Transverse colon (tissue), 4 donors: ENCODE results near the gene TSPAN8.

Experiments used
- CTCF ChIP-seq, 5 experiments: fragments of 200-600 bp in 3 of 5; fragments of 450-650 bp in 2 of 5; sonication (generic) in 3 of 5; IDR thresholded peaks; 1 replicate in 2 of 5; 2 replicates in 3 of 5; pipeline ENCODE4 v1.5.1; 2016 to 2017; ENCODE audit warnings: antibody characterized with exemption in 5 of 5, inconsistent platforms in 3 of 5, mild to moderate bottlenecking in 2 of 5, moderate library complexity in 1 of 5
- EP300 ChIP-seq: sonication (generic); formaldehyde crosslinking; IDR thresholded peaks from one replicate; pipeline ENCODE4 v1.6.1; 2017; ENCODE audit warnings: antibody characterized with exemption, low read depth
- POLR2AphosphoS5 ChIP-seq, 3 donors: sonication (generic); formaldehyde crosslinking; IDR thresholded peaks; one replicate each; pipeline ENCODE4 v1.6.1; 2016; ENCODE audit warnings: antibody characterized with exemption in 3 of 3

DNA sequence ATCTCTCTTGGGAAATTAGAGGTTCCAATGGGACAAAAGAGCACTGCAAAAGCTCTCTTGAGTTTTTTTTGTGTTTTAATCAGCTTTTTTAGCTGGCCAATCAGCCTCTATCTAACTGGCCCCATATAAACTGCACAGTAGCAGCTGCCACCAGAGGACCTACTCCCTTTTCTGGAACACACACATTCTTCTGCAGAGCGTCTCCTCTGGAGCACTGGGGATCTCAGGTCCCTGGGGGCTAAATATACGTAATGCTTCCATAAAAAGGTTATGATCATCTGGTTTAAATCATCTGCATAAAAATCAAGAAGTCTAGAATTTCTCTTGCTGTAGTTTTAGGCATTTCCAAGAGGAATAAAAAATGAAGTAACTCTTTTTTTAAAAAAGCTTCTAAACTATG, 32.3 kb downstream of the TSPAN8 start:
- no peak for TF ChIP-seq CTCF (IDR thresholded peaks at IDR 0.05)
- no peak for TF ChIP-seq EP300
- TF ChIP-seq POLR2AphosphoS5 (IDR thresholded peaks at IDR 0.05) = no peak
